ENCODE measurements around the gene PDE4D. TPM values are rescaled to one million over a fixed set of nuclear protein-coding genes. Genes with fewer than 3 reads are reported as not detected.

The PDE4D gene
- total and polyA plus RNA-seq, 10 of the 15 experiments (the other 5 are each of a cell fraction or from before 2014, with no cell fraction given) = 0.87 to 4.1 (median 2.2) TPM

GRCh38 chr5:59149827-59150226, 743.7 kb downstream of the PDE4D start:
- in situ Hi-C loops (cut with MboI) = loop anchor here (10.0 kb wide), 1 partner anchor 255 kb away; no protein-coding TSS in a partner anchor
- ATAC-seq = no peak
- H4K20me1 ChIP-seq (ENCODE audit: control insufficient read depth, insufficient read depth) = no peaks in the 10 kb centered on the region
- TF ChIP-seq E4F1 (IDR thresholded peaks at IDR 0.05; ENCODE audit: borderline replicate concordance, partially characterized antibody) (no peak), ZBTB40 (IDR thresholded peaks at IDR 0.05; ENCODE audit: borderline replicate concordance) (no peak), JUNB (IDR thresholded peaks at IDR 0.05) (no peak)
- no peak overlapping the region for H2AFZ ChIP-seq (ENCODE audit: control insufficient read depth, low read depth, low read length)
- H3K9ac ChIP-seq (ENCODE audit: control insufficient read depth, insufficient read depth, low read length) = no peak overlapping the region
- ChIA-PET RAD21 (ENCODE audit: unreplicated experiment) (no interaction called here), CTCF (no interaction called here), SMC1A (ENCODE audit: uncharacterized antibody, unreplicated experiment) (no interaction called here), POLR2A (interaction anchor here (0.7 kb wide), 1 partner anchor 559 kb away, joined by 4 read pairs; no protein-coding TSS in a partner anchor)
- H3K27ac ChIP-seq (ENCODE audit: control insufficient read depth, insufficient read depth) = no peak overlapping the region
- intact Hi-C loops (cut with micrococcal nuclease; ENCODE audit: unreplicated experiment) = no loop called here
- no TSS peak for BruUV-seq (replicated peaks)
- no peaks in the 10 kb centered on the region for H3K27me3 ChIP-seq (replicated peaks in 1 of 2; ENCODE audit: control insufficient read depth in 2 of 2, insufficient read depth in 2 of 2, low read length in 1 of 2)
- no peaks in the 10 kb centered on the region for H3K79me2 ChIP-seq (ENCODE audit: control insufficient read depth, insufficient read depth, low read length)
- H3K9me3 ChIP-seq (replicated peaks; ENCODE audit: control insufficient read depth, insufficient read depth, low read length) = no peaks in the 10 kb centered on the region
- WGBS (ENCODE audit: insufficient coverage, insufficient replicate concordance, low lambda C conversion rate, missing lambda C conversion rate) = 53% methylated on average over 1 of the region's 1 CpG
- no peaks in the 10 kb centered on the region for H3K36me3 ChIP-seq (ENCODE audit: control insufficient read depth in 2 of 2, insufficient read depth in 2 of 2, low read length in 1 of 2)
- no peak overlapping the region for H3K4me2 ChIP-seq (ENCODE audit: control insufficient read depth, insufficient read depth)
- H3K4me3 ChIP-seq = no peak overlapping the region
- H3K4me1 ChIP-seq (ENCODE audit: control insufficient read depth, insufficient read depth, low read length) = peaks cover 5% of the 10 kb centered on the region
- no peak for FAIRE-seq
- no peak for DNase-seq (ENCODE audit: low read depth, low spot score)

Data from GM12878 (cell line).